Keratinocyte (primary cell): Measurements from ENCODE around the gene PPCS.

Source experiments
- CTCF ChIP-seq, 3 experiments: IDR thresholded peaks in 1 of 3; conservative IDR thresholded peaks in 1 of 3; optimal IDR thresholded peaks in 1 of 3; 2 replicates in 2 of 3; 3 replicates in 1 of 3; pipeline versions ENCODE3 to v1.5.1; 2011; ENCODE audit warnings: low read length in 3 of 3, mild to moderate bottlenecking in 3 of 3, moderate library complexity in 2 of 3, control low read depth in 1 of 3, inconsistent platforms in 1 of 3; ENCODE audit not compliant: insufficient read depth in 2 of 3; ENCODE audit errors: extremely low read depth in 1 of 3
- EZH2 ChIP-seq: IDR thresholded peaks from one replicate; pipeline ENCODE4 v1.6.1; 2012; ENCODE audit warnings: inconsistent platforms, mild to moderate bottlenecking, low read length, moderate library complexity

DNA sequence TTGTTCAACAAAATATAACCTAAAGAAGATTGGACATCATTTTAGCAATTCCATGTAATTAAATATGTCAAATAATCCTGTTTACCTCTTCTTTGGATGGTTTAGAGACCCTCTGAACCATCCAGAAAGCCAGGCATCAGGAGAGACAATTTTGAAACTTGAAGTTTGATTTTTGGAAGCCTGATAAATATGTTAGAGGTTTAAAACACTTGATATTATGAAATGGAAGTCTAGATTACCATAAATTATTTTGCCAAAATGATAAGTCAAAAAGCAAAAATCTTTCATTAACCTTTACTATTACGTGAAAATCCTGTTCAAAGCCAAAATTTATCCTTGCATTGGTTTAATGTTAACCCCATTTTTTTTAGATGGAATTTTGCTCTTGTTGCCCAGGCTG lies 50.2 kb downstream of the PPCS start:
- no peak for TF ChIP-seq CTCF (optimal IDR thresholded peaks at IDR 0.05 in 1 of 3, IDR thresholded peaks at IDR 0.05 in 1 of 3, conservative IDR thresholded peaks at IDR 0.05 in 1 of 3; ENCODE audit: extremely low read depth in 1 of 3, insufficient read depth in 2 of 3, low read length in 3 of 3)
- no peak for TF ChIP-seq EZH2
